Measurements from ENCODE around the gene HCST. TPM values are rescaled to one million over a fixed set of nuclear protein-coding genes. Genes with fewer than 3 reads are reported as not detected.

HCST gene
- total and polyA plus RNA-seq, 2 of the 13 experiments (the other 11 are each of a cell fraction or from before 2014, with no cell fraction given) = 0.24 to 1.2 TPM

DNA sequence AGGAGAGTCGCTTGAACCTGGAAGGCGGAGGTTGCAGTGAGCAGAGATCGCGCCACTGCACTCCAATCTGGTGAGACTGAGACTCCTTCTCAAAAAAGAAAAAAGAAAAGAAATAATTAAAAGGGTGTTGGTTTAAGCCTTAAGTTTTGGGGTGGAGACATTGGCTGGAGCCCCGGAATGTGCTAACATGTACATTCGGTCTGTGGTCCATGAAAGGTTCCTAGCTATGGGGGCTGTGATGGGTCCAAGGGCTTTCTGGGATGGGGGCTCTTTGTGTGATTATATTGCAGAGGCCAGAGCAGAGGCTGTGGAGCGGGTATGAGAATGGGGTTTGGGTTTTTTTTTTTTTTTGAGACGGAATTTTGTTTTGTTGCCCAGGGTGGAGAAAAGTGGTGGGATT is 16.4 kb upstream of the HCST start (continued):
- TF ChIP-seq ZFP62 (CRISPR knock-in tag; IDR thresholded peaks at IDR 0.05) (no peak), SIN3B (IDR thresholded peaks at IDR 0.05; ENCODE audit: low read length) (no peak), ZNF350 (CRISPR knock-in tag; IDR thresholded peaks at IDR 0.05; ENCODE audit: borderline replicate concordance, low read depth) (no peak), ZNF558 (CRISPR knock-in tag; IDR thresholded peaks at IDR 0.05; ENCODE audit: borderline replicate concordance) (no peak), ZNF138 (CRISPR knock-in tag; IDR thresholded peaks at IDR 0.05; ENCODE audit: low read depth) (no peak)
- TF ChIP-seq, protein P1, sequence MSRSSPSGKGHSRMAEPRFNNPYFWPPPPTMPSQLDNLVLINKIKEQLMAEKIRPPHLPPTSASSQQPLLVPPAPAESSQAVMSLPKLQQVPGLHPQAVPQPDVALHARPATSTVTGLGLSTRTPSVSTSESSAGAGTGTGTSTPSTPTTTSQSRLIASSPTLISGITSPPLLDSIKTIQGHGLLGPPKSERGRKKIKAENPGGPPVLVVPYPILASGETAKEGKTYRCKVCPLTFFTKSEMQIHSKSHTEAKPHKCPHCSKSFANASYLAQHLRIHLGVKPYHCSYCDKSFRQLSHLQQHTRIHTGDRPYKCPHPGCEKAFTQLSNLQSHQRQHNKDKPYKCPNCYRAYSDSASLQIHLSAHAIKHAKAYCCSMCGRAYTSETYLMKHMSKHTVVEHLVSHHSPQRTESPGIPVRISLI (CRISPR knock-in tag; IDR thresholded peaks at IDR 0.05; ENCODE audit: borderline replicate concordance) = no peak
- TF ChIP-seq, protein P2, sequence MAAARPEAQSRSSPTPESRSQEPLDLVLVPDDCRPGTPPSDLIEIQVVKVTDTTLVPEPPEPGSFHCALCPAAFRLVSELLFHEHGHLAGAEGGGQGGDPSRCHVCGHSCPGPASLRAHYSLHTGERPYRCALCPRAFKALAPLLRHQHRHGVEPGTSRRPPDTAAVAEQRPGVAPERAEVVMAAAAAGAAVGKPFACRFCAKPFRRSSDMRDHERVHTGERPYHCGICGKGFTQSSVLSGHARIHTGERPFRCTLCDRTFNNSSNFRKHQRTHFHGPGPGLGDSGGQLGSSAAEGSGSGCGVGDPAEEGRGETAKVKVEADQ (CRISPR knock-in tag; IDR thresholded peaks at IDR 0.05; ENCODE audit: borderline replicate concordance) = no peak

DNA sequence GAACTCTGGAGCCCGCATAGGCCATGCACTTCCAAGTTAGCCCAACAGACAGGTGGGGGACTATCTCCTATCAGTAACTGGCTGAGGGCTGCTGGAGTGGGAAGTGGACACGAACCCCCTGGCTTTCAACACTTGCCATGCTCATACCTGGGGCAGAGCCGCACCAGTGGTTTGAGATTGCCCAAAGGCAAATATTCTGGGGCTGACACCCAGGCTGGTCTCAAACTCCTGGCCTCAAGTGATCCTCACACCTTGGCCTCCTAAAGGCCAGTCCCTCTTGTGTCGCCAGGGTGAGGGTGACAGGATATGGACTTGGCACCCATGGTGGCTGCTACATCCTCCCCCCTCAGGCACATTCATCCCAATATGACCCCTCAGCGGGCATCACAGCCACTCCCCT is 15.1 kb upstream of the HCST start:
- BruUV-seq (replicated peaks) = no TSS peak

More for the DNA sequence above, 15.1 kb upstream of the HCST start:
- H3K4me2 ChIP-seq (ENCODE audit: low read depth, low read length) = no peak overlapping the region
- POLR2A ChIA-PET = no interaction called here
- no peak overlapping the region for H3K27ac ChIP-seq (ENCODE audit: extremely low read length, insufficient read depth, low read length)
- peaks cover 4 to 14% of the 10 kb centered on the region in 2 experiments; a peak in 3 of 5 replicates for H3K36me3 ChIP-seq (replicated peaks in 1 of 2; ENCODE audit: control insufficient read depth in 1 of 2, insufficient read depth in 2 of 2, low read length in 2 of 2)
- DNase-seq (ENCODE audit: low spot score) = no peak
- in situ Hi-C loops (cut with HindIII; ENCODE audit: extremely low pct_ligation_motif_present, low pct_unique_long_range_greater_than_20kb) (loop anchor here (10.0 kb wide), 1 partner anchor 48 kb away; the partner anchor contains the start of gene LRFN3), intact Hi-C loops (cut with micrococcal nuclease; ENCODE audit: unreplicated experiment) (no loop called here)
- no peaks in the 10 kb centered on the region for H3K4me1 ChIP-seq (ENCODE audit: insufficient read depth, low read length)
- CTCF ChIA-PET (ENCODE audit: low intra/inter-chr PET ratio, low total read pairs) = no interaction called here
- H3K27me3 ChIP-seq (ENCODE audit: control insufficient read depth in 1 of 2, insufficient read depth in 2 of 2, low read length in 2 of 2) = no peaks in the 10 kb centered on the region
- no peak for TF ChIP-seq ZNF530 (CRISPR knock-in tag; IDR thresholded peaks at IDR 0.05; ENCODE audit: low read depth)
- no peak for TF ChIP-seq ZNF850 (CRISPR knock-in tag; conservative IDR thresholded peaks at IDR 0.05)
- no peak for TF ChIP-seq RFXANK (CRISPR knock-in tag; IDR thresholded peaks at IDR 0.05)
- TF ChIP-seq MIXL1 (CRISPR knock-in tag; IDR thresholded peaks at IDR 0.05) = no peak
- TF ChIP-seq ZFP1 (CRISPR knock-in tag; IDR thresholded peaks at IDR 0.05) = no peak
- no peak for TF ChIP-seq ZC3H4 (CRISPR knock-in tag; IDR thresholded peaks at IDR 0.05; ENCODE audit: borderline replicate concordance)
- TF ChIP-seq ZBTB7B (CRISPR knock-in tag; IDR thresholded peaks at IDR 0.05) = no peak
- no peak for TF ChIP-seq MEIS2 (CRISPR knock-in tag; IDR thresholded peaks at IDR 0.05)
- TF ChIP-seq XBP1 (CRISPR knock-in tag; IDR thresholded peaks at IDR 0.05) = no peak
- TF ChIP-seq HNRNPLL (IDR thresholded peaks at IDR 0.05; ENCODE audit: low read depth, low read length, poor library complexity, severe bottlenecking) = no peak
- TF ChIP-seq, protein P3, sequence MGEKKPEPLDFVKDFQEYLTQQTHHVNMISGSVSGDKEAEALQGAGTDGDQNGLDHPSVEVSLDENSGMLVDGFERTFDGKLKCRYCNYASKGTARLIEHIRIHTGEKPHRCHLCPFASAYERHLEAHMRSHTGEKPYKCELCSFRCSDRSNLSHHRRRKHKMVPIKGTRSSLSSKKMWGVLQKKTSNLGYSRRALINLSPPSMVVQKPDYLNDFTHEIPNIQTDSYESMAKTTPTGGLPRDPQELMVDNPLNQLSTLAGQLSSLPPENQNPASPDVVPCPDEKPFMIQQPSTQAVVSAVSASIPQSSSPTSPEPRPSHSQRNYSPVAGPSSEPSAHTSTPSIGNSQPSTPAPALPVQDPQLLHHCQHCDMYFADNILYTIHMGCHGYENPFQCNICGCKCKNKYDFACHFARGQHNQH (CRISPR knock-in tag; IDR thresholded peaks at IDR 0.05) = no peak
- no peak for TF ChIP-seq MXI1 (IDR thresholded peaks at IDR 0.05; ENCODE audit: borderline replicate concordance, low read depth, low read length)
- TF ChIP-seq ZNF879 (CRISPR knock-in tag; IDR thresholded peaks at IDR 0.05) = no peak
- H2AFZ ChIP-seq (ENCODE audit: low read length) = no peak overlapping the region
- no peaks in the 10 kb centered on the region for H3K9me3 ChIP-seq (ENCODE audit: low read length)
- H3K79me2 ChIP-seq (ENCODE audit: insufficient read depth, low read length) = no peaks in the 10 kb centered on the region
- no peaks in the 10 kb centered on the region for H4K20me1 ChIP-seq (ENCODE audit: insufficient read depth, low read length)
- no peak overlapping the region for H3K9ac ChIP-seq (ENCODE audit: insufficient read depth, low read depth, low read length)
- WGBS (ENCODE audit: low lambda C conversion rate) = 83% methylated on average over 3 of the region's 5 CpGs
- H3K4me3 ChIP-seq (replicated peaks in 1 of 3; ENCODE audit: insufficient read depth in 1 of 3, low read depth in 2 of 3, low read length in 3 of 3) = no peak overlapping the region
- no peak for ATAC-seq
- no peak for FAIRE-seq
